ENCODE results near the gene HECTD4.

GRCh38 chr12:112342587-112342986 is 39.6 kb downstream of the HECTD4 start:
- TF ChIP-seq CTCF (IDR thresholded peaks at IDR 0.05) (no peak), ZFX (IDR thresholded peaks at IDR 0.05; ENCODE audit: borderline replicate concordance) (no peak)
